ENCODE results near the gene SMC5. TPM values are rescaled to one million over a fixed set of nuclear protein-coding genes. Genes with fewer than 3 reads are reported as not detected.

SMC5 gene
- total RNA-seq, 1 experiment from 2014 or later = 7.7 TPM

DNA sequence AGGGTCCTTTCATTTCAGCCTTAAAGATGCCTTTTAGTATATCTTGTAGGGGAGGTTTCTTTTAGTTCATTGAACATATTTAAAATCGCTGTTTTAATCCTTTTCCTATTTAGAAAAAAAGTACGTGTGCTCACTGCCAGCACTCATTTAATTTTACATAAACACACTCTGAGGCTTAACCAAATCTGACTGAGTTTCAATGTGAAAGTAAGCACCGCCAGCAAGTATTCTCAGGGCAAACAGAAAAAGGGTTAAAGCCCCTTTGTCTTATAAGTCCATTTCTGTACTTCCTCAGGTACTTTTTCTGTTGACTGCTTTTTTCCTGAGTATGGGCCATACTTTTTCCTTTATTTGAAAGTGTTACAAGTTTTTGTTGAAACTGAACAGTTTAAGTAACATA is 31.8 kb downstream of the SMC5 start:
- H3K9me3 Mint-ChIP-seq (ENCODE audit: unreplicated experiment) = no peaks in the 10 kb centered on the region
- Histone ChIP-seq H3K36me3 (ENCODE audit: control insufficient read depth, insufficient read depth, low read length) (no peaks in the 10 kb centered on the region), H3K4me1 (no peaks in the 10 kb centered on the region), H3K4me3 (ENCODE audit: low read depth, low read length) (no peak overlapping the region), H3K27me3 (replicated peaks; ENCODE audit: control insufficient read depth, insufficient read depth, low read length) (no peaks in the 10 kb centered on the region), H3K9me3 (no peaks in the 10 kb centered on the region)
- TF ChIP-seq, protein P1, sequence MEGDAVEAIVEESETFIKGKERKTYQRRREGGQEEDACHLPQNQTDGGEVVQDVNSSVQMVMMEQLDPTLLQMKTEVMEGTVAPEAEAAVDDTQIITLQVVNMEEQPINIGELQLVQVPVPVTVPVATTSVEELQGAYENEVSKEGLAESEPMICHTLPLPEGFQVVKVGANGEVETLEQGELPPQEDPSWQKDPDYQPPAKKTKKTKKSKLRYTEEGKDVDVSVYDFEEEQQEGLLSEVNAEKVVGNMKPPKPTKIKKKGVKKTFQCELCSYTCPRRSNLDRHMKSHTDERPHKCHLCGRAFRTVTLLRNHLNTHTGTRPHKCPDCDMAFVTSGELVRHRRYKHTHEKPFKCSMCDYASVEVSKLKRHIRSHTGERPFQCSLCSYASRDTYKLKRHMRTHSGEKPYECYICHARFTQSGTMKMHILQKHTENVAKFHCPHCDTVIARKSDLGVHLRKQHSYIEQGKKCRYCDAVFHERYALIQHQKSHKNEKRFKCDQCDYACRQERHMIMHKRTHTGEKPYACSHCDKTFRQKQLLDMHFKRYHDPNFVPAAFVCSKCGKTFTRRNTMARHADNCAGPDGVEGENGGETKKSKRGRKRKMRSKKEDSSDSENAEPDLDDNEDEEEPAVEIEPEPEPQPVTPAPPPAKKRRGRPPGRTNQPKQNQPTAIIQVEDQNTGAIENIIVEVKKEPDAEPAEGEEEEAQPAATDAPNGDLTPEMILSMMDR (IDR thresholded peaks at IDR 0.05; ENCODE audit: insufficient read depth in 1 of 2, low read depth in 1 of 2, low read length in 1 of 2, severe bottlenecking in 1 of 2, unreplicated experiment in 1 of 2) = no peak
- H3K27me3 Mint-ChIP-seq (ENCODE audit: insufficient read depth, unreplicated experiment) = no peaks in the 10 kb centered on the region
- BruUV-seq (replicated peaks) = no TSS peak
- H3K36me3 Mint-ChIP-seq (ENCODE audit: insufficient read depth, unreplicated experiment) = peaks cover 4% of the 10 kb centered on the region
- DNase-seq = no peak
- intact Hi-C loops (cut with micrococcal nuclease; ENCODE audit: unreplicated experiment) = no loop called here
- no peaks in the 10 kb centered on the region for H3K4me1 Mint-ChIP-seq (ENCODE audit: low read depth, unreplicated experiment)
- no peak overlapping the region for H3K4me3 Mint-ChIP-seq (ENCODE audit: unreplicated experiment)
- CTCF ChIA-PET = no interaction called here
- H3K27ac Mint-ChIP-seq (ENCODE audit: unreplicated experiment) = no peak overlapping the region
- POLR2A ChIA-PET = no interaction called here

DNA sequence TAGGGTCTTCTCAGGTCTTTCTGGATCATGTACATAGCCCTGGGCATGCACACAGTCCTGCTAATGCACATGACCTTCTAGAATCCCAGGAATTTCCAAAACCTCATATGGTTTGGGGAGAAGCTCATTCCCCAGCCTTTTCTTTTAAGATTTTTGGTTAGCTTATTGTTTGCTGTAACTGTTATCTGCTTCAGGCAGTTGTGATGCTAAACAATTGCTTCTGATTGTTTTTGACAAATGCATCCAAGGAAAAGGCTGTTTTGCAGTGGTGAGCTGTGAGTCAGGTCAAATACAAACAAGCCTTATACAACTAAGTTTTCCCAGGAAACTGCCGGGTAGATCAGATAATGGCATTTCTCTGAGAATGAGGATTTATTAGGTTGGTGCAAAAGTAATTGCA is 32.7 kb downstream of the SMC5 start:
- no peaks in the 10 kb centered on the region for H3K27me3 Mint-ChIP-seq (ENCODE audit: insufficient read depth, unreplicated experiment)
- TF ChIP-seq, protein P1 (IDR thresholded peaks at IDR 0.05; ENCODE audit: insufficient read depth in 1 of 2, low read depth in 1 of 2, low read length in 1 of 2, severe bottlenecking in 1 of 2, unreplicated experiment in 1 of 2) = no peak

DNA sequence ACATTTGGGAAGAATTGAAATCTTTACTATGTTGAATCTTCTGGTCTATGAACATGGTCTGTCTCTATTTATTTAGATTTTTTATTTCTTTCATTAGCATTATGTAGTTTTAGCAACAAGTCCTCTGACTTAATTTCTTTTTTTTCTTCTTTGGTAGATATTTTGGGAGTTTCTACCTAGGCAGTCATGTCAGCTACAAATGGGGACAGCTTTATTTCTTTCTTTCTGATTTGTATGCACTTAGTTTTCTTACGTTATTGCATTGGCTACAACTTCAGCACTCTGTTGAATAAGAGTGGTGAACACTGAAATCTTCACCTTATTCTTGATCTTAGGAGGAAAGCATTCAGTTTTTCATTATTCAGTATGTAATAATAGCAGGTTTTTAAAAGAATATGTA is 33.5 kb downstream of the SMC5 start:
- BruUV-seq (replicated peaks) = no TSS peak
- DNase-seq = no peak
- TF ChIP-seq, protein P1 (IDR thresholded peaks at IDR 0.05; ENCODE audit: insufficient read depth in 1 of 2, low read depth in 1 of 2, low read length in 1 of 2, severe bottlenecking in 1 of 2, unreplicated experiment in 1 of 2) = no peak
- Mint-ChIP-seq H3K9me3 (ENCODE audit: unreplicated experiment) (no peaks in the 10 kb centered on the region), H3K27ac (ENCODE audit: unreplicated experiment) (no peak overlapping the region), H3K4me1 (ENCODE audit: low read depth, unreplicated experiment) (no peaks in the 10 kb centered on the region), H3K27me3 (ENCODE audit: insufficient read depth, unreplicated experiment) (no peaks in the 10 kb centered on the region), H3K4me3 (ENCODE audit: unreplicated experiment) (no peak overlapping the region), H3K36me3 (ENCODE audit: insufficient read depth, unreplicated experiment) (peaks cover 4% of the 10 kb centered on the region)
- CTCF ChIA-PET = no interaction called here
- no peaks in the 10 kb centered on the region for H3K27me3 ChIP-seq (replicated peaks; ENCODE audit: control insufficient read depth, insufficient read depth, low read length)
- no peak overlapping the region for H3K4me3 ChIP-seq (ENCODE audit: low read depth, low read length)
- intact Hi-C loops (cut with micrococcal nuclease; ENCODE audit: unreplicated experiment) = no loop called here
- H3K4me1 ChIP-seq = no peaks in the 10 kb centered on the region
- H3K9me3 ChIP-seq = no peaks in the 10 kb centered on the region
- POLR2A ChIA-PET = no interaction called here
- H3K36me3 ChIP-seq (ENCODE audit: control insufficient read depth, insufficient read depth, low read length) = no peaks in the 10 kb centered on the region

More for the DNA sequence above, 32.7 kb downstream of the SMC5 start:
- Histone ChIP-seq H3K4me1 (no peaks in the 10 kb centered on the region), H3K9me3 (no peaks in the 10 kb centered on the region), H3K36me3 (ENCODE audit: control insufficient read depth, insufficient read depth, low read length) (no peaks in the 10 kb centered on the region), H3K4me3 (ENCODE audit: low read depth, low read length) (no peak overlapping the region), H3K27me3 (replicated peaks; ENCODE audit: control insufficient read depth, insufficient read depth, low read length) (no peaks in the 10 kb centered on the region)
- ChIA-PET CTCF (no interaction called here), POLR2A (no interaction called here)
- no peak for DNase-seq
- intact Hi-C loops (cut with micrococcal nuclease; ENCODE audit: unreplicated experiment) = no loop called here
- no peak overlapping the region for H3K4me3 Mint-ChIP-seq (ENCODE audit: unreplicated experiment)
- H3K27ac Mint-ChIP-seq (ENCODE audit: unreplicated experiment) = no peak overlapping the region
- no TSS peak for BruUV-seq (replicated peaks)
- no peaks in the 10 kb centered on the region for H3K9me3 Mint-ChIP-seq (ENCODE audit: unreplicated experiment)
- no peaks in the 10 kb centered on the region for H3K4me1 Mint-ChIP-seq (ENCODE audit: low read depth, unreplicated experiment)
- H3K36me3 Mint-ChIP-seq (ENCODE audit: insufficient read depth, unreplicated experiment) = peaks cover 4% of the 10 kb centered on the region

All from Caco-2 (cell line).